Fibroblast of the aortic adventitia (primary cell): Measurements from ENCODE around the gene KPNA1. TPM values are rescaled to one million over a fixed set of nuclear protein-coding genes. Genes with fewer than 3 reads are reported as not detected.

Experiments used
- DNase-seq: peaks from one replicate; pipeline ENCODE4 v3.0.0-alpha.2; 2010; ENCODE audit warnings: low read depth
- H3K4me3 ChIP-seq: 2 replicates; pipeline ENCODE4 v1.5.1; 2011; ENCODE audit warnings: low read depth, mild to moderate bottlenecking, control low read depth, low read length, moderate library complexity
- total RNA-seq: library from RNA; depleted of rRNA; stranded (reverse); fragments of >200 nt; gene quantifications from 2 replicates; pipeline ENCODE4 v1.2.3, GENCODE V29; 2012; ENCODE audit warnings: low replicate concordance
- TF ChIP-seq, protein P1 (sequence below): IDR thresholded peaks from 2 replicates; pipeline ENCODE4 v1.5.1; 2011; ENCODE audit warnings: mild to moderate bottlenecking, low read length, control low read depth, inconsistent platforms; ENCODE audit not compliant: insufficient read depth

Gene KPNA1
- total RNA-seq, 1 donor, result 47.3 TPM

DNA sequence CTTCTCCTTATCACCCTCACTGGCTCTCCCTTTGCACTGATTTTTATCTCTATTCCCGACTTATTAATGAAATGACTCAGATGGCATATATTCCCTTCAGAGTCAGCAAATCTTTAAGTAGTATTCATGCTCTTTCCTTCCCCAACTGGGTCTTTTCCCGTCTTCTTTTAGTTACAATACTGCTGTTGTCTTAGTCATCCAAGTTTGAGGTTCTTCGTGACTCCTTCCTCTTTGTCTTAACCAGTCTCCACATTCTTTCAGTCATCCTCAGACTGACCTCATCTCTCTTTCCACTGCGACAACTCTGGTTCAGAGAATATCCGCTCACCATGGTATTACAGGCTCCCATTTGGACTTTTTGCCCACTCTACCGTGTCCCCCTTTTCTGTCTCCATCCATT lies 111.2 kb downstream of the KPNA1 start:
- no peak overlapping the region for H3K4me3 ChIP-seq
- DNase-seq, result peak; percentile 12
- TF ChIP-seq, protein P1, sequence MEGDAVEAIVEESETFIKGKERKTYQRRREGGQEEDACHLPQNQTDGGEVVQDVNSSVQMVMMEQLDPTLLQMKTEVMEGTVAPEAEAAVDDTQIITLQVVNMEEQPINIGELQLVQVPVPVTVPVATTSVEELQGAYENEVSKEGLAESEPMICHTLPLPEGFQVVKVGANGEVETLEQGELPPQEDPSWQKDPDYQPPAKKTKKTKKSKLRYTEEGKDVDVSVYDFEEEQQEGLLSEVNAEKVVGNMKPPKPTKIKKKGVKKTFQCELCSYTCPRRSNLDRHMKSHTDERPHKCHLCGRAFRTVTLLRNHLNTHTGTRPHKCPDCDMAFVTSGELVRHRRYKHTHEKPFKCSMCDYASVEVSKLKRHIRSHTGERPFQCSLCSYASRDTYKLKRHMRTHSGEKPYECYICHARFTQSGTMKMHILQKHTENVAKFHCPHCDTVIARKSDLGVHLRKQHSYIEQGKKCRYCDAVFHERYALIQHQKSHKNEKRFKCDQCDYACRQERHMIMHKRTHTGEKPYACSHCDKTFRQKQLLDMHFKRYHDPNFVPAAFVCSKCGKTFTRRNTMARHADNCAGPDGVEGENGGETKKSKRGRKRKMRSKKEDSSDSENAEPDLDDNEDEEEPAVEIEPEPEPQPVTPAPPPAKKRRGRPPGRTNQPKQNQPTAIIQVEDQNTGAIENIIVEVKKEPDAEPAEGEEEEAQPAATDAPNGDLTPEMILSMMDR, result no peak

DNA sequence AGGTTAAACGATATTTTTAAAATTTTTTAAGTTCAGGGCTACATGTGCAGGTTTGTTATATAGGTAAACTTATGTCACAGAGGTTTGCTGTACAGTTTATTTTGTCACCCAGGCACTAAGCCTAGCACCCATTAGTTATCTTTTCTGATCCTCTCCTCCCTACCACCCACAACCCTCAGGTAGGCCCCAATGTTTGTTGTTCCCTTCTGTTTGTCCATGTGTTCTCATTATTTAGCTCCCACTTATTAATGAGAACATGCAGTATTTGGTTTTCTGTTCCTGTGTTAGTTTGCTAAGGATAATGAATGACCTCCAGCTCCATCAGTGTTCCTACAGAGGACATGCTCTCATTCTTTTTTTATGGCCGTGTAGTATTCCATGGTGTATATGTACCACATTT lies 115.8 kb downstream of the KPNA1 start:
- no peak for DNase-seq
- no peak overlapping the region for H3K4me3 ChIP-seq
- TF ChIP-seq, protein P1, result no peak

DNA sequence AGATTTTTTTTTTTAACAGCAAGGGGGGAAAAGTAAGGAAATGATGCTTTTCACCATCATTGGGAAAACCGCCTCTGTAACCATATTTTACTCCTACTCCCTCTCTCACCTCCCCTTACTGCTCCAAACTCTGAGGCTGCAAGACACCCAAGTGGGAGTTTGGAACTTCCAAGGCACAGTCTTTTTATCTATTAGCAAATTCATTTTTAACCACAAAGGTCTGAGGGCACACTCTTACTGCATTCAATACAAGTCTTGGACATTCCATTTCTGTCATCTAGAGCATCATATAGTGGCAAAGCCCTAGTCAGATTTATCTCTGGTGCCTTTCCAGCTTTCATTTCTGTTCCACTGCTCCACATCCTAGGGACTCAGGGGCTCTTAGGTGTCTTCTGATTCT lies 117.5 kb downstream of the KPNA1 start:
- peak; percentile 21 for DNase-seq
- TF ChIP-seq, protein P1, result no peak

DNA sequence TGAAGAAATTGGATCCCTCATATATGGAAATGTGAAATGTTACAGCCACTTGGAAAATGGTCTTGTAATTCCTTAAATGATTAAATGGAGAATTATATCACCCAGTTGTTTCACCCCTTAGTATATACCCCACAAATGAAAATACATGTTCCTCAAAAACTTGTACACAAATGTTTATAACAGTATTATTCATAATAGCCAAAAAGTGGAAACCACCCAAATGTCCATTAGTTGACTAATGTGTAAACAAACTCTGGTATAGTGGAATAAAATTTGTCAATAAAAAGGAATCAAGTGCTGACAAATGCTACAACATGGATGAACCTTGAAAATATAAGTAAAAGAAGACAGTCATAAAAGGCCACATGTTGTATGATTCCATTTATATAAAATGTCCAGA lies 118.2 kb downstream of the KPNA1 start:
- no peak overlapping the region for H3K4me3 ChIP-seq
- TF ChIP-seq, protein P1, result no peak
- DNase-seq, result no peak

More for the DNA sequence above, 117.5 kb downstream of the KPNA1 start:
- no peak overlapping the region for H3K4me3 ChIP-seq

DNA sequence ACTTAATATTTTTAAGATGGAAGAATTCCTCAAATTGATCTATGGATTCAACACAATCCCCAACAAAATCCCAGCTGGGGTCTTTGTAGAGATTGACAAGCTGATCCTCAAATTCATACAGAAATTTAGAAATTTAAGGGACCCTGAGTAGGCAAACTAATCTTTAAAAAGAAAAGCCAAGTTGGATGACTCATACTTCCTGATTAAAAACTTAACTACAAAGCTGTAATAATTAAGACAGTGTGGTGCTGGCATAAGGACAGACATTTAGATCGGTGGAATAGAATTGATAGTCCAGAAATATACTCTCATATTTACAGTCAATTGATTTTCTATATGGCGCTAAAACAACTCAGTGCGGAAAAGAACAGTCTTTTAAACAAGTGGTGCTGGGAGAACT lies 119.2 kb downstream of the KPNA1 start:
- H3K4me3 ChIP-seq, result no peak overlapping the region
- DNase-seq, result no peak
- TF ChIP-seq, protein P1, result no peak

DNA sequence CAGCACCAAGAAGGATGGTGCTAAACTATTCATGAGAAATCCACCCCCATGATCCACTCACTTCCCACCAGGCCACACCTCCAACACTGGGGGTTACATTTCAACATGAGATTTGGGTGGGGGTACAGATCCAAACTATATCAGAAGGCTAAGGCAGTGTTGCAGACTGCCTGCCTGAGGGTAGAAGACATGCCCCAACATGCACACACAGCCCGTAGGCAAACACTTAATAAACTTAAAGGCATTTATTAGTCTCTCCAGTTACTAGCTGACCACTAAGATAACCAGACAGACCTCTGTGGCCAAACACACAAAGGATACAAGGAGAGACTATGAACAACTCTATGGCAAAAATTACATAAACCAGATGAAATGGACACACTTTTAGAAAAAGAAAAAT lies 120.6 kb downstream of the KPNA1 start:
- TF ChIP-seq, protein P1, result no peak
- peak; percentile 11 for DNase-seq
- no peak overlapping the region for H3K4me3 ChIP-seq
